AG09309 (cell line): ENCODE results near the gene CEMIP2.
A peak's percentile ranks its signal among the peaks of the same experiment; 100 is the strongest.

Experiments
- DNase-seq: peaks from one replicate; pipeline ENCODE4 v3.0.0-alpha.2; 2010; ENCODE audit warnings: low read depth
- H3K4me3 ChIP-seq: 2 replicates; pipeline ENCODE4 v1.5.1; 2011; ENCODE audit warnings: mild to moderate bottlenecking, low read depth, low read length, moderate library complexity; ENCODE audit not compliant: control insufficient read depth
- TF ChIP-seq, protein P1 (sequence below): IDR thresholded peaks from 2 replicates; pipeline ENCODE4 v1.5.1; 2011; ENCODE audit warnings: mild to moderate bottlenecking, low read depth, low read length, inconsistent platforms; ENCODE audit not compliant: insufficient read depth, control insufficient read depth; ENCODE audit errors: missing control alignments

The CEMIP2 gene

DNA sequence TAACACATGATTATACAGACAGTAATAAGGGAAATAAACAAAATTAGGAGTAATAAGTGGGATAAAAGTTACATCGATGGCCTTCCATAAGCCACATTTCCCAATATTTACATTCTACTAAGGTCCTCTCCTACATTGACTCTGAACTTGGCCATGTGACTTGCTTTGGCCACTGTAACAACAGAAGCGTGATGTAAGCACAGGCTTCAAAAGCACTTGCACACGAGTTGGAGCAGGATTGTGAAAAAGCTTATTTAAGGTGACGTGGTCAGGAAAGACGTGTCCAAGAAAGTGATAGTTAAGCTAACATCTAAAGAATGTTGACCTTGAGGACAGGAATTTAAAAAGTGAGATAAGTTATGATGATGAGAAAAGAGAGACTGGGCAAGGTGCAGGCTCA, 9.8 kb upstream of the CEMIP2 start:
- TF ChIP-seq, protein P1, sequence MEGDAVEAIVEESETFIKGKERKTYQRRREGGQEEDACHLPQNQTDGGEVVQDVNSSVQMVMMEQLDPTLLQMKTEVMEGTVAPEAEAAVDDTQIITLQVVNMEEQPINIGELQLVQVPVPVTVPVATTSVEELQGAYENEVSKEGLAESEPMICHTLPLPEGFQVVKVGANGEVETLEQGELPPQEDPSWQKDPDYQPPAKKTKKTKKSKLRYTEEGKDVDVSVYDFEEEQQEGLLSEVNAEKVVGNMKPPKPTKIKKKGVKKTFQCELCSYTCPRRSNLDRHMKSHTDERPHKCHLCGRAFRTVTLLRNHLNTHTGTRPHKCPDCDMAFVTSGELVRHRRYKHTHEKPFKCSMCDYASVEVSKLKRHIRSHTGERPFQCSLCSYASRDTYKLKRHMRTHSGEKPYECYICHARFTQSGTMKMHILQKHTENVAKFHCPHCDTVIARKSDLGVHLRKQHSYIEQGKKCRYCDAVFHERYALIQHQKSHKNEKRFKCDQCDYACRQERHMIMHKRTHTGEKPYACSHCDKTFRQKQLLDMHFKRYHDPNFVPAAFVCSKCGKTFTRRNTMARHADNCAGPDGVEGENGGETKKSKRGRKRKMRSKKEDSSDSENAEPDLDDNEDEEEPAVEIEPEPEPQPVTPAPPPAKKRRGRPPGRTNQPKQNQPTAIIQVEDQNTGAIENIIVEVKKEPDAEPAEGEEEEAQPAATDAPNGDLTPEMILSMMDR = no peak
- H3K4me3 ChIP-seq = no peak overlapping the region
- no peak for DNase-seq

DNA sequence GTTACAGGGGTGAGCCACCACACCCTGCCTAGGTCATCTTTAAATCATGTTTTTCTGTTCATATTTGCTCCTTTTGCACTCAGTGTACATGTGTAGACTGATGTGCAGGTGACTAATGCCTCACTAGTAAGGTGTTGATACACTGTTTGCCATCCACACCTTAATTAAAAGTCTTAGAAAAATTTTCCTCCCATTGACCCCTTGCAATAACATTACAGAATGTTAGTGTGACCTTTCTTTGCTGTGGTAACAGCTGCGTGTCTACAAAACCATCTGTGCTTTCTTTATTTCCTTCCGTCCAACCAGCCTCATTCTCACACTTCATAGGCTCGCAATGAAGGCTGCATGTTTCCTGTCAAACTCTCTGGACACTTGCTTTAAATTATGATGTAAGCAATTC, 6.6 kb upstream of the CEMIP2 start:
- no peak for DNase-seq
- no peak overlapping the region for H3K4me3 ChIP-seq
- TF ChIP-seq, protein P1 = no peak

DNA sequence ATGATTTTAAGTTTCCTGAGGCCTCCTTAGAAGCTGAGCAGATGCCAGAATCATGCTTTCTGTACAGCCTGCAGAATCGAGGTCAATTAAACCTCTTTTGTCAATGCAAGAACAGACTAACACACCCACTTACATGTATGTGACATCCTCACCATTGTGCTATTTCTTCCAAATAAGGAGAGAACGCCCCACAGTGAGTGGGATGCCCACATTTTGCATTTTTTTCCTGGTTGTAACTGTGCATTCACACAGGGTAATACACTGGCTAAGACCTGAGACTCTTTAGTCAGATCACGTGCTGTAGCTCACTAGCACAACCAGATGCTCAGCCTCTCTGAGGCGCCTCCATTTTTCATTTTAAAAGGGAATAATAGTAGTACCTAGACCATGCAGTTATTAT, 4.4 kb upstream of the CEMIP2 start:
- no peak overlapping the region for H3K4me3 ChIP-seq
- TF ChIP-seq, protein P1 = no peak
- DNase-seq = no peak

DNA sequence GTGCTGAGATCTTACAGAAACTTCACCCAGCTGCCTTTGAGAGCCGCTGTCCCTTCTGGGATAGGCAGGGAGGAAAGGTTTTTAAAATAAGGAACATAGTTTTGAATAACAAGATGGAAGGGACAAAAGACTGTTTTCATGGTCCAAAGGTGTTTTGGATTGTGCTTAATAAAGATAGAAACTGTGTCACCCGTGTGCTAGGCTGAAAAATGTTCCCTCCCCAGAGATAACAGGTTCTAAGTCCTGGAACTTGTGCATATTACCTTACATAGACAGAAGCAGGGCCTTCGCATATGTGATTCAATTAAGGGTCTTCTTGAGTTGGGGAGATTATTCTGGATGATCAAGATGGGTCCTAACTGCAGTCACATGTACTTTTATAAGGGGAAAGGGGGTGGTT, 1.9 kb upstream of the CEMIP2 start:
- H3K4me3 ChIP-seq = no peak overlapping the region
- no peak for DNase-seq
- TF ChIP-seq, protein P1 = no peak

DNA sequence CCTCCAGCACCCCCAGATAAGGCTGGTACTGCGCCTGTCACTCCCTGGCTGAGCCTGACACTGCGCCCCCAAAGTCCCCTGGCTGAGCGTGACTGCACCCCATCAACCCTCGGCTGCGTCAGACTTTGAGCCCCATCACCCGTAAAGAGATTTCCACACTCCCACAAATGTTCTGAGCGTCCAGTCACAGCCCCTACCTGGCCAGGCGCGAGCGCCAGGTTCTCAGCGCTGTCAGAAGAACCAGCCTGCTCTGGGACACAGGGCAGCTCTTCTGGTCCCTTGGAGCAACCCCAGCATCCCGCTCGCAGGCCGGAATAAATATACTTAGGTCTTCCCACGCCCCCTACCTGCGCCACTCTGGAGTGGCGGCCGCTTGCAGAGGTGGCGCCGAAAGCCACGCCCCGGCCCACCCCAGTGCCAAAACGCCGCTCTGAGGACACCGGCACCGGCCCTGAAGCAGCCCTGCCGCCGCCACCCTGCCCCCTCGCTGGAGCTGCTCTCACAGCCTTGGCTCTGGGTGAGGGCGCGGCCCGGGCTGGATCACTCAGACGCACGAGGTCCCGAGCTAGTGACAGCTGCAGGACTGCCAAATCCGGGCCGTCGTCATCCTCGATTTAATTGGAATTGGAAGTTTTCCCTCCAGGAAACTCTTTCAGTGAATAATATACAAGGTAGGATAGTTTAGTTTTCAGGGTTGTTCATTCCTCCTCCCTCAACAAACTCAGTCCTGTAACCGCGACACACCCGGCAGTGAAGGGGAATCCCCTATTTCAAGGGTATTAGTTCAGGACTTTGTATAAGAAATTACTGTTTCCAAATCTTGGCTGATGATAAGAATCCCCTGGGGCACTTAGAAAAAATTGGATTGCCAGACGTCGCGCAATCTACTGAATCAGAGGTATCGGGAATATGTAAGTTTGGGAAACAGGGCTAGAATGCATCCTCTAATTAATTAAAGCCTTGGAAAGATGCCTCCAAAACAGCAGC, 1.2 kb upstream of the CEMIP2 start:
- no peak for DNase-seq
- H3K4me3 ChIP-seq = peak overlapping the region; percentile 62
- TF ChIP-seq, protein P1 = peak; percentile 5

DNA sequence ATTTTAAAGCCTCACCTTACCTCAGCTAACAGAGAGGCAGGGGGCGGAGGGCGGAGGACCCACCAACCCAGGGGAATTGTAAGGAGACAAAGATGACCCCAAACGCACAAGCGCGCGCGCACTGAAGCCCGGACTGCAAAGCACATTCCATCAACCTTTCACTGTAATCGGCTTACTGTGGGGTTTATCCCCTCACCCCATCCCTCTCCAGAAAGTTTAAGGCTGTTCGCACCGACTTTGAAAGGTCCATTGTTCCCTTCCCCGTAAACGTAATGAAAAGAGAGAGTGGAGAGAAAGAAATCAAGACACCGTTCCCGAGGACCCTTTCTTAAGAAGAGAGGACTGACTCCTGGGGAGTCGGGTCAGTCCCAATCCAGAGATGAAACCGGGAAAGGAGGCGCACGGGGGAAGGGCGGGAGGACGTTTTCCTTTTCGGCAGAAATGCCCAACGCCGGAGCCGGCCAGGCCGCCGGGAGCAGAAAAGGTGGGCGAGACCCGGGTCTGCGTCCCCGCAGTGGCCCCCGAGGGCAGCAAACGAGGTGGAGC, 464 bp downstream of the CEMIP2 start:
- peak overlapping the region; percentile 97 for H3K4me3 ChIP-seq
- no peak for DNase-seq
- TF ChIP-seq, protein P1 = no peak
